ENCODE measurements around the gene MVP. TPM values are rescaled to one million over a fixed set of nuclear protein-coding genes. Genes with fewer than 3 reads are reported as not detected.

Gene MVP
- total and polyA plus RNA-seq, 7 donors = 62.3 to 368 (median 94.5) TPM

DNA sequence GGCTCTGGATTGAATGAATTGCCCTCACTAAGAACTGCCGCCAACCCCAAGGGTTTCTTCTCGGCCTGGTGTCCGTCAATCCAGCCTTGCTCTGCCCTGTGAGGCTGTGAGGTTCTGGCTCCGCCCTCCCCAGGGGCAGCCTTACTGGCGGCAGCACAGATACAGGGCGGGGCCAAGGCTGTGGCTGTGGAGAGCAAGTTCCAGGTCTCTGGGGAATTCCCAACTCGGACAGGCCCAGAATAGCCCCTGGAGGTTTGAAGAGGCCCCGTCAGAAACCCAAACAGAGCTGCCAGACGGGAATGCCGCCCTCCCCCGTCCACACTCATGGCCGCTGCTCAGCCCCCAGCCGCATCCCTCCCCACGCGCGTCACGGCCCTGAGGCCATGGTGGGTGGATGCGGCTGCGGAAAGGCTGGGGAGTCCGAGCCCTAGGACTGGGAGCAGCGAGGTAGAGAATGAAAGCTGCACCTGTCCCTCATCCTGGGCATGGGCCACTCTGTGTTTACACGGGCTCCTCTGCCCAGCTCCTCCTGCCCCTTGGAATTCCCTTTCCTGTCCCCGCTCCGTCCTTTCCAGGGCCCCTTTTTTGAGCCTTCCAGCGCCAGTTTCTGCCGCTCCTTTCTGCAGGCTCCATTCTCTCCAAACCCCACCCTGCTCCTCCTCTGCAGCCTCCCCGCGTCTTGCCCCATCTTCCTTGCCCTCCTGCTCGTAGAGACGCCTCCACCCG lies 8.9 kb upstream of the MVP start:
- DNase-seq = peak; percentile 99
- Histone ChIP-seq H3K4me3 (peak overlapping the region; percentile 46 to 66 (median 60)), H3K27ac (peak overlapping the region; percentile 94 to 97 (median 95)), H3K4me1 (peaks cover 0 to 81% (median 75%) of the 10 kb centered on the region in 4 donors), H3K9me3 (no peaks in the 10 kb centered on the region), H3K36me3 (peaks cover 0 to 22% (median 8%) of the 10 kb centered on the region in 4 donors), H3K27me3 (no peaks in the 10 kb centered on the region)
- TF ChIP-seq EP300 (IDR thresholded peaks at IDR 0.05) = no peak
- peak; percentile 44 to 79 (median 78) for TF ChIP-seq POLR2AphosphoS5 (IDR thresholded peaks at IDR 0.05)
- TF ChIP-seq POLR2A (IDR thresholded peaks at IDR 0.05) = no peak
- TF ChIP-seq, protein P1, sequence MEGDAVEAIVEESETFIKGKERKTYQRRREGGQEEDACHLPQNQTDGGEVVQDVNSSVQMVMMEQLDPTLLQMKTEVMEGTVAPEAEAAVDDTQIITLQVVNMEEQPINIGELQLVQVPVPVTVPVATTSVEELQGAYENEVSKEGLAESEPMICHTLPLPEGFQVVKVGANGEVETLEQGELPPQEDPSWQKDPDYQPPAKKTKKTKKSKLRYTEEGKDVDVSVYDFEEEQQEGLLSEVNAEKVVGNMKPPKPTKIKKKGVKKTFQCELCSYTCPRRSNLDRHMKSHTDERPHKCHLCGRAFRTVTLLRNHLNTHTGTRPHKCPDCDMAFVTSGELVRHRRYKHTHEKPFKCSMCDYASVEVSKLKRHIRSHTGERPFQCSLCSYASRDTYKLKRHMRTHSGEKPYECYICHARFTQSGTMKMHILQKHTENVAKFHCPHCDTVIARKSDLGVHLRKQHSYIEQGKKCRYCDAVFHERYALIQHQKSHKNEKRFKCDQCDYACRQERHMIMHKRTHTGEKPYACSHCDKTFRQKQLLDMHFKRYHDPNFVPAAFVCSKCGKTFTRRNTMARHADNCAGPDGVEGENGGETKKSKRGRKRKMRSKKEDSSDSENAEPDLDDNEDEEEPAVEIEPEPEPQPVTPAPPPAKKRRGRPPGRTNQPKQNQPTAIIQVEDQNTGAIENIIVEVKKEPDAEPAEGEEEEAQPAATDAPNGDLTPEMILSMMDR (IDR thresholded peaks at IDR 0.05) = no peak
- 0 to 2% methylated on average over 31 of the region's 31 CpGs for WGBS, 2 donors
- intact Hi-C loops (cut with DNase I) = loop anchor here (5.0 to 10.0 kb wide), 3 partner anchors 256 to 843 kb away; partner anchors contain the start of genes ALDOA, FBRS, PRR14 and TBX6

DNA sequence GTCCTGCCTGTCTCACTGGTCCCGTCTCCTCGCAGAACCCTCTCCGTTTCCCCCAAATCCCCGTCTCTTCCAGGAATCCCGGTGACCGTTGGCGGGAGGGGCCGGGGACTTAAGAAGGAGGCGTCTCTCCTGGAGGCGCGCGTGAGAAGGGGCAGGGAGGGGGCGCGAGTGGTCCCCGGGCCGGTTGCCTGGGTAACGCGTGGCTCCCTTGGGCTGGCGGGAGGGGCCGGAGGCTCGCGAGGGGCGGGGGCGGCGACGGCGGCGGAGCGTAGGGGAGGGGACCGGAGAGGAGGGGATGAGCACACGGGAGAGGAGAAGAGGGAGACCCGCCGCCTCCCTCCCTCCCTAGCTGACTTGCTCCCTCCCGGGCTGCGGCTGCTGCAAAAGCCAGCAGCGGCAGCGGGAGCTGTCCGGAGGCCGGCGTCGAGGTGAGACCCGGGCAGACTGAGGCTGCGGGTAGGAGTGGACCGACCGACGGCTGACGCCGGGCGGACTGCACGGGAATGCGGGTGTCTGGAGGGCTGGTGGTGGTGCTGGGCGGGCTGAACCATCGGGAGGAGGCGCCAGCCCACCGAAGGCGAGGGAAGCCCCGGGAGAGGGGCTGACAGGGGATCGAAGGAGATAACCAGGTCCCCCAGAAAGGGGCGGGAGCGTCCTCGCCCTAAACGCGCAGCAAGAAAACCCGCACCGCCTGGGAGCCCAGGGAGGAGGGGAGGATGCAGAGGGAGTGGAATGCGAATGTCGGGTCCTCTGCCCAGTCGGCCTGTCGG lies 8.2 kb upstream of the MVP start, which contains the start of gene PRRT2:
Gene PRRT2 (plus strand): TSS at position 298 of the 770 bp plus-strand sequence. CDS start 862 bp downstream, outside the sequence.
- peak; percentile 89 for DNase-seq
- H3K4me3 ChIP-seq = peak within 1 kb of the TSS; percentile 46 to 66 (median 60)
- peak within 1 kb of the TSS; percentile 94 to 97 (median 95) for H3K27ac ChIP-seq
- no peaks in the 10 kb centered on the region for H3K27me3 ChIP-seq
- H3K9me3 ChIP-seq = no peaks in the 10 kb centered on the region
- H3K4me1 ChIP-seq = peaks cover 0 to 87% (median 79%) of the 10 kb centered on the region in 4 donors
- H3K36me3 ChIP-seq = peaks cover 0 to 22% (median 8%) of the 10 kb centered on the region in 4 donors
- intact Hi-C loops (cut with DNase I) = loop anchor here (5.0 to 10.0 kb wide), 3 partner anchors 255 to 843 kb away; partner anchors contain the start of genes ALDOA, FBRS, PRR14 and TBX6
- TF ChIP-seq POLR2AphosphoS5 (IDR thresholded peaks at IDR 0.05) = peak in 3 of 4 donors; percentile 4 to 58 (median 52)
- TF ChIP-seq, protein P1 (IDR thresholded peaks at IDR 0.05) = no peak
- 2 to 4% methylated on average over 69 of the region's 69 CpGs for WGBS, 2 donors

DNA sequence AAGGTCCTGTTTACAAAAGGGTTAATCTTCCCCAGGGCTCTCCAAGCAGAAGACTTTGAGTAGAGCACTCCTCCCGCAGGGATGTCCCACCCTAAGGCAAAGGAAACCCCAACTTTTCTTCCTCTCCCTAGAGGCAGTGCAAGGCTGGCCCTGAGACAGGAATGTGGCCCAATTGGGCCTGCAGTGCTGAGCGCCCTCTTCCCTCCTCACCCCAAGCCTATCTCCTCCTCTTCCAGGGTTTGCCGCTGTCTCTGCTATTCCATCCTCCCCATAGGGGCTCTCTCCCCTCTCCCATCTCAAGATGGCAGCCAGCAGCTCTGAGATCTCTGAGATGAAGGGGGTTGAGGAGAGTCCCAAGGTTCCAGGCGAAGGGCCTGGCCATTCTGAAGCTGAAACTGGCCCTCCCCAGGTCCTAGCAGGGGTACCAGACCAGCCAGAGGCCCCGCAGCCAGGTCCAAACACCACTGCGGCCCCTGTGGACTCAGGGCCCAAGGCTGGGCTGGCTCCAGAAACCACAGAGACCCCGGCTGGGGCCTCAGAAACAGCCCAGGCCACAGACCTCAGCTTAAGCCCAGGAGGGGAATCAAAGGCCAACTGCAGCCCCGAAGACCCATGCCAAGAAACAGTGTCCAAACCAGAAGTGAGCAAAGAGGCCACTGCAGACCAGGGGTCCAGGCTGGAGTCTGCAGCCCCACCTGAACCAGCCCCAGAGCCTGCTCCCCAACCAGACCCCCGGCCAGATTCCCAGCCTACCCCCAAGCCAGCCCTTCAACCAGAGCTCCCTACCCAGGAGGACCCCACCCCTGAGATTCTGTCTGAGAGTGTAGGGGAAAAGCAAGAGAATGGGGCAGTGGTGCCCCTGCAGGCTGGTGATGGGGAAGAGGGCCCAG lies 7.3 kb upstream of the MVP start:
- DNase-seq = no peak
- Histone ChIP-seq H3K27ac (peak overlapping the region; percentile 94 to 97 (median 95)), H3K27me3 (no peaks in the 10 kb centered on the region), H3K36me3 (peaks cover 0 to 22% (median 8%) of the 10 kb centered on the region in 4 donors), H3K9me3 (no peaks in the 10 kb centered on the region), H3K4me1 (peaks cover 0 to 87% (median 80%) of the 10 kb centered on the region in 4 donors), H3K4me3 (peak overlapping the region; percentile 46 to 66 (median 60))
- intact Hi-C loops (cut with DNase I) = loop anchor here (5.0 to 10.0 kb wide), 3 partner anchors 254 to 842 kb away; partner anchors contain the start of genes ALDOA, FBRS, PRR14 and TBX6
- 76 to 78% methylated on average over 9 of the region's 9 CpGs for WGBS, 2 donors
- TF ChIP-seq EP300 (IDR thresholded peaks at IDR 0.05) (no peak), POLR2A (IDR thresholded peaks at IDR 0.05) (no peak), POLR2AphosphoS5 (IDR thresholded peaks at IDR 0.05) (no peak)
- TF ChIP-seq, protein P1 (IDR thresholded peaks at IDR 0.05) = no peak

Measured in sigmoid colon (tissue), 7 donors.